Stimulated activated CD4-positive, alpha-beta T cell treated with anti-CD3 and anti-CD28 coated beads, Interleukin-15, amount 100 ng/mL, for 48 hours (primary cell): ENCODE results near the gene PCGF6.
"Not testable (repeated sequence)": the region's sequence is repeated elsewhere in the genome, so short reads cannot be mapped to it uniquely, and the experiment has no call there.

ENCODE experiments used
- DNase-seq, 2 donors: peaks; one replicate each; pipeline ENCODE4 v3.0.0-alpha.2; 2020; ENCODE audit warnings: low read depth in 2 of 2

Gene PCGF6

GRCh38 chr10:103350517-103351260 is at the start of gene PCGF6:
PCGF6 (minus strand) TSS chr10:103351140; CDS start chr10:103351066, 74 bp downstream.
- DNase-seq: peak; percentile 43 to 66

- no peak for DNase-seq
Measured at GRCh38 chr10:103397191-103397825, 46.4 kb upstream of the PCGF6 start.

- no peak for DNase-seq
Measured at GRCh38 chr10:103396789-103397087, 45.8 kb upstream of the PCGF6 start.

GRCh38 chr10:103396067-103396788 is 45.3 kb upstream of the PCGF6 start, which contains the start of the genes ATP5MK and PDCD11:
ATP5MK (minus strand) TSS chr10:103396475; CDS start chr10:103392457, 4,018 bp downstream.
PDCD11 (plus strand) TSS chr10:103396626; CDS start chr10:103398427, 1,801 bp downstream.
- peak; percentile 96 to 97 for DNase-seq

GRCh38 chr10:103395754-103396066 is 44.8 kb upstream of the PCGF6 start:
- DNase-seq: no peak

GRCh38 chr10:103394180-103394579 is 43.2 kb upstream of the PCGF6 start:
- no peak for DNase-seq

GRCh38 chr10:103382769-103383168 is 31.8 kb upstream of the PCGF6 start:
- no peak for DNase-seq

- DNase-seq: no peak
Measured at GRCh38 chr10:103374263-103374662, 23.3 kb upstream of the PCGF6 start.

GRCh38 chr10:103373544-103373943 is 22.6 kb upstream of the PCGF6 start:
- no peak for DNase-seq

- peak; percentile 84 to 88 for DNase-seq
Measured at GRCh38 chr10:103367782-103368518, 17.0 kb upstream of the PCGF6 start, which contains the start of gene TAF5. TAF5 (plus strand) TSS chr10:103367976; CDS start chr10:103367990, 14 bp downstream.

GRCh38 chr10:103367379-103367781 is 16.4 kb upstream of the PCGF6 start:
- DNase-seq: no peak

- not testable (repeated sequence) for DNase-seq
Measured at GRCh38 chr10:103360791-103361190, 9.9 kb upstream of the PCGF6 start.

- DNase-seq: not testable (repeated sequence)
Measured at GRCh38 chr10:103359493-103359892, 8.6 kb upstream of the PCGF6 start.

GRCh38 chr10:103355906-103356599 is 5.1 kb upstream of the PCGF6 start:
- DNase-seq: no peak

GRCh38 chr10:103354567-103354966 is 3.6 kb upstream of the PCGF6 start:
- DNase-seq: not testable (repeated sequence)

- DNase-seq: no peak
Measured at GRCh38 chr10:103353281-103353680, 2.3 kb upstream of the PCGF6 start.

GRCh38 chr10:103350175-103350516 is 794 bp downstream of the PCGF6 start:
- no peak for DNase-seq

GRCh38 chr10:103336370-103336769 is 14.6 kb downstream of the PCGF6 start:
- DNase-seq: no peak

GRCh38 chr10:103334567-103334966 is 16.4 kb downstream of the PCGF6 start:
- no peak for DNase-seq

GRCh38 chr10:103333934-103334520 is 16.9 kb downstream of the PCGF6 start:
- DNase-seq: no peak

- no peak for DNase-seq
Measured at GRCh38 chr10:103327906-103328305, 23.0 kb downstream of the PCGF6 start.
